NCI-H2196 (cell line): ENCODE measurements around the gene SCN7A.
A peak's percentile ranks its signal among the peaks of the same experiment; 100 is the strongest.
"Not testable (repeated sequence)": the region's sequence is repeated elsewhere in the genome, so short reads cannot be mapped to it uniquely, and the experiment has no call there.

Source experiments
- DNase-seq: peaks from one replicate; lab custom pipeline; 2025; ENCODE audit not compliant: unreplicated experiment; lab: John Stamatoyannopoulos, UW

Gene SCN7A

DNA sequence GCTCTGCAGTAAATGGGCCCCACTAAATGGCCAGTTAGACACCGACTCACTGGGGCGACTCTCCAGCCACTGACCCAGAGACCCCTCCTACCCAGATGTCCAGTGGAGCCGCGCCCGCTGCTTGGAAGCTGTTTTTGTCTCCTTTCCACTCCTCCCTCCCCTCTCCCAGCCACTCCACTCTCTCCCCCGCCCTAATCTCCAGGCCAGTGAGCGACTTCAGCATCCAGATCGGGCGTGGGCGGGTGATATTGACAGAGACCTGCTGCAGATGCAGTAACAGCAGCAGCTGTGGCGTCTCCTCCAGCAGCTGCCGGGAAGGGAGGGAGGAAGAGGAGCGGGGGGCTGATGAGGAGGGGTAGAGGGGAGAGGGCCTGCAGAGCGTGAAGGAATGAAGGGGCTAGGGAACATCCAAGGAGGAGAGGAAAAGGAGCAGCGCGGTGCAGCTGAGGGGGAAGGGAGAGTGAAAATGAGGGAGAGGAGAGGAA is at the start of gene SCN7A:
SCN7A (minus strand) TSS at position 110 of the 485 bp plus-strand sequence. CDS start 16,553 bp downstream, outside the sequence.
- DNase-seq, result peak; percentile 2

DNA sequence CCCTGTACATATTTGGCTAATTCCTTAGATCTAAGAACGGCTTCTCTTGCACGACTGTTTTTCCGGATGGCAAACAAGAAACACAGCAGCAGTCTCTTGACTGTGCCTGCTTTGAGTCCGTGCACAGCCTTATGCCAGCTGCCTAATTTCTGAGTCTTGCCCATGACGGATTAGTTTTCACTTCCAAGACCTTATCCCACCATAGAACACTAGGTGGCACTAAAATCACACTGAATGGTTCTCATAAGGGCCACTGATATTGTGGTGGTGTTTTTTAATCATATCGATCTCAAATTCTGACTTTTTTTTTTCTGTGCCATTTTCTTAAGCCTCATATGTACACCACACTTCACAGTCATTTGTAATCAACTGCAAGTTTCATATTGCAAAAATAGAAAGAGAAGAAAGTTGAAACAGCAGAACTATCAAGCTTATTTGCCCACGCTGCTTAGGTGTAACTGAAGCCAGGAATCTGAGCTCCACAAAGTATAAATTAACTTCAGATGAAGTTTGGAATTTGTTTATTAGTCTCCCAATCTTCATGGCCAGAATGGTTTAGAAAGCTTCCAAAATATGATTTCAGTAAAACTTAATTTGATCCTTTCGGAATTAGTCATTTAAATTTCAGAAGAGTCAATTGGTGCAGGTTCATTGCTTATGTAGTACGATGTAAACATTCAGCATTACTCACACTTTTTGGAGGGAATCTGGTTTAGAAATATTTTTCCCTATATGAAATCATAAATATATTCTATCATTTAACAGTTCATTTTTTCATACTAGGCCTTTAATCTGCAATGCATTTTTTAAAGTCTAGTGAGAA is 45.5 kb upstream of the SCN7A start:
- peak; percentile 65 for DNase-seq

DNA sequence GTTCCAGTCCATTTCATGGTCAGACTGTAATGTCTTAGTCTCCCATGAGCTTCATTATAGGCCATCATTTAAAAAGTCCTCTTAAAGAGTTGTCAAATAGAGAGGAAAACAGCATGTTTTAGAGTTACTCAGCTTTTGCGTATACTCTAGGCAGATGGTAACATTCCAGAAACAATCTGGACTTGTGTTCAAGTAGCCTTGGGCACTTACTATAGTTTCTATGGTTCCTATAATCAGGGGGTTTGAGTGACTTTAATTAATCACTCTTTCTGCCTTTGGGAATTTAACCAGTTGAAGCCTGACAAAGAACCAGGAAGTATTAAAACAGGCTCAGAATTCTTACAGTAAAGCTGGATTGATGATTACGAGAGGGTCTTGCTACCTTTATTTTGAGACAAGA is 42.1 kb upstream of the SCN7A start:
- DNase-seq, result no peak

DNA sequence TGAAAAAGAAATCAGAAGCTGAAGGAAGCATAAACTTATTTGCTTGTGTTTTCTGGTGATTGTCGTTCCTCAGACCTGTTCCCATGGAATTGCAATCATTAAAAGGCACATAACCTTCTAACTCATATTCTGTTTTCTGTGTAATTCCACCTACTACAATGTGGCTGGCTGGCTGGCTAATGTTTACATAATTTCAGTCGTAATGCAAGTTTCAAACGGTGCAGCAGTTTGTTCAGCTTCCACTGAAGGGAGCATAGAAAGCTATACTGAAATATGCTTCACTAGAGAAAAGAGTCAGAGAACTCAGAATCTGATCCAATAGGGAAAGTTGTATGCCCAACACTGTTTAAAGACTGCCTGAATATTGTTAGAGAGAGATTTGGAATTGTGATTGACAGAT is 27.1 kb upstream of the SCN7A start:
- DNase-seq, result no peak

DNA sequence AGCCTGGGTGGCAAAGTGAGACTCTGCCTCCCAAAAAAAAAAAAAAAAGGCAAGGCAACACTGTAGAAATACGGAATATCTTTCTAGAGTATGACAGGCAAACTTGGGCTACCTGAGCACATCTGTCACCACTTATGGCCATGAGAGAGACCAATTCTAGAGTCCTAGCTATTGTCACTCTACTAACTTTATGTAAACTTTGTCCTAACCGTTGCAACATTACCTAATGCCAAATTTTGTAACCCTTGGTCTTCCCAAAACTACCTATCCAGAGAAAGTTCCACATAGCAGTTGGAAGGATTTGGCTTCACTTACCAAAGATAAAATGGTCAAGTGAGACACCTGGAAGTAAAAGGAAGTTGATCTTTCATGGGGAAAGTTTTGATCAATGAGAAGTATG is 26.6 kb upstream of the SCN7A start:
- no peak for DNase-seq

DNA sequence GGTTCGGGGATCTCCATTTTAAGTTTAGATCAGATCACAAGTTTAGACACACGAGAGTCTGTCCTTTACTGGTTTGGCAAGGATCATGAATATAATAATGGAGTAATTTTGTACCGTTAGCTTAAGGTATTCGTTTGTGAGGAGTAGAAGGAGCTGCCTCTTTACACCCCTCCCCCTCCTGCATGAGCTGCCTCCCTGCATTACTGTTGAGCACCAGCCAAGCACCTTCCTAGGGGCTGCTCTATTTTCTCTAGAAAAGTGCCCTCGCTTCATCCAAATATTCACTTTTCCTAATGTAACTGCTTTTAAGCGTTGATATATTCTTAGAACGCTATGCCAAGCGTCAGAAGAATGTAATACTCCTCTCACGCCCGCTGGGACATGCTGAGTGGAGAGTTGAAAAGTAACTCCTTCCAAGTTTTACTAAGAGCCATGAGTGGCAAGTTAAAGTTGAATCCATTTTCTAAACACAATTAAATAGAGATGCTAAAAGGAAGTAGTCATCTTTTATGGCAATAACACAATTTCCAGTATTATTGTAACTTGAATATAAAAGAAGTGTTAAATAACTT is 25.4 kb upstream of the SCN7A start:
- DNase-seq, result no peak

DNA sequence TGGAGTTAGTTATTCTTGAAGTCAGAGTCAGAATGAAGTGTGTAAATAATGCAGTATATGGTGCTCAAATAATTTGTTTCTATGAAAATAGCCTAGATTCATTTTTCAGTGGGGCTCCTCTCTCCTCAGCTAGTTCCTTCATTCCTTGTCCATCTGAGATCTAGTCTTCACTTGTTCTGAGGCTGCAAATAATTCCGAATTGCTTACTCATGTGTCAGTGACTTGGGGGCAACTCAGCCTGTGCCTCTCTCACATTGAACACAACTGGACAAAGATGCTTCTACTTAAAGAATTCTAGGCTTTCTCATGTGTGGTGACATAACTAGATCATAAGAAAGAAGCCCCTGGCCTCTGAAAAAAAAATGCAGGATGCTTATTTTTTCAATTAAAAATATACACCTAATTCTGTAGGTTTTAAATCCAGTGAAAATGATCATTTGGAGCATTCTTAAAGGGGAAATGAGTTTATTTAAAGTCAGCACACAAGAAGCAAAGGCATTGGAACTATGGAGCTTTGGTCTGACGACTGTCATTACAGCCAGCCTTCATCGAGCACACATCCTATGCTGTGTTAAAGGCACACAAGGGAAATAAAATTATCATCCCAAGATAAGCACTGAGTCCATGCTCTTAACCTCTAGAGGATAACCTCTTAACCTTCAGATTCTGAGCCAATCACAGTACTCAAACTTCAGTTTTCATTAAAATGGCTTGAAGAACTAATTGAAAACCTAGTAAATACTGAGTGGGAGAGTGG is 24.8 kb upstream of the SCN7A start:
- no peak for DNase-seq

DNA sequence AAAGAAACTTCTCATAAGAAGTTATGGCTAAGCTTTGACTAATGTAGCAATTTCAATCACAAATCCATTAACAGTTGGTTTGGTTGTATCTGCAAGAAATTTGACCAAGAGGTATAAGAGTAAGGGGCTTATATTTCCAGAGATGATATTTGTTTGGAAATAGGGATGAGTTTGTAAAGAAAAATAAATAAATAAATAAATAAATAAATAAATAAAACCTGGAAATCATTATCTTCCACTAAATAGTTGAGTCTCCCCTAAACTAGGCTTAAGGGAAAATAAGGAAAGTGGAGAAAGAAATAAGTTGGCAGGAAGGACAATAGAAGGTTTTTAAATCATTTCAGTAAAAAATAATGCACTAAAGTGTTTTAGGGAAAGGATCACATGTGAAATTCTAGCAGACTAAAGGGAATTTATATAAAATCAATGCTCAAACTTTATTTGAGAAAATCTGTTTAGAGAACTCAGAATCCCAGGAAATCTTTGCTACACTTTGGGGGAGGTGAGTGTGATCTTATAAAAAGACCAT is 23.5 kb upstream of the SCN7A start:
- no peak for DNase-seq

DNA sequence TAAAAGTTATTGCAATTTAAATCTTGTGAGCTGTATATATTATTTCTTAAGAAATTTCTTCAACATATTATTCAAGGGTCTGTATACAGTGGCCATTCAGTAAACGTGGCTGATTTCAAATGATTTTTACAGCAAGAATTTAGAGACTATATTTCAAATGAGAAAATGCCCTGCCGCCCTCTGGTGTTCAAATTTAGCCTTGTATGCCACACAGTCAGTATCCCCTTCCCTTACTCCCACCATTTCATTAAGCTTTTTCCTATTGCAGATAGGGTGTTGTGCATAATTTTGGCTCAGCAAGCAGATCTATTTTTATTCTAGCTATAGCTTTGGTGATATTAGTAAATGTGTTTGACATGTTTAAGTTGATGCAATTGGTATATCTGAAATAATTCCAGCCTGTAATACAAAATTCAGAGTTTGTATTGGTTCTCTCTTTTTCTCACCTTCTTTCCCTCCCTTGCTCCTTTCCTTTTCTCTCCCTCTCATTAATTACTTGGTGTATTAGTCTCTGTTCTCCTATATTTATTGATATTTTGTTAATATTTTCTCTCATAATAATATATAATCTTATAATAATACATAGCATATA is 22.8 kb upstream of the SCN7A start:
- peak; percentile 22 for DNase-seq

DNA sequence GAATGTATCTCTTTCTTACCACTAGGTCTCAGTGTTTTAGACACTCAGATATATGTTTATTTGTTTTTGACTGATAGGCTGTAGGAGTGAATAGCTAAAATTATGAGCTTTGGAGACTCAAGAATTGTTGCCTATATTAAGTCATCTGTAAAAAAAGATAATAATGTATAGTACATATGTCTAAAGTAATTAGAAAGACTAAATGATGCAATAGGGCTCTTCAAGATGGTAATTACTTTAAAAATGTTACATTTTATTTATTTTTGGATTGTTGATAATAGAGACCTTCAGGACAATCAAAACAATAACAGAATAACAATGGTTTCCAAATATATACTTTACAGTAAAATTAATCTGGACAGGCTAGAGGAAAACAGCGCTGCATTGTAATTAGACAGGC is 19.9 kb upstream of the SCN7A start:
- DNase-seq, result no peak

DNA sequence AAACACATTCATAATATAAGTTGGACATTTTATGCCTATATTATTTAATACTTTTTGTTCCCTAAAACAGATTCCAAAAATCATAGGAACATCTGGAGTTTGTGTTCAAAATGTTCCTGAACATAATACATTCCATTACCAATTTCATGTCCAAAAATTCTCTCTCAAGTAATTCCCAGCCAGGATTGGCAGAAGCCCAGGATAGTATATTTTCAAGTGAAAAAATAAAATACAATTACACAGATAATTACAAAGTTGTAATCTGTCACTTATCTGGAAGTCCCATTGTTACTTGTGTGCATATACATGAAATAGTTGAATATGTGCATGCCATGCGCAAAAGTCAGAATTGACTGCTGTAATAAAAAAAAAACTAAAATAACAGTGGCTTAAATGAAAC is 5.2 kb upstream of the SCN7A start:
- DNase-seq, result no peak

DNA sequence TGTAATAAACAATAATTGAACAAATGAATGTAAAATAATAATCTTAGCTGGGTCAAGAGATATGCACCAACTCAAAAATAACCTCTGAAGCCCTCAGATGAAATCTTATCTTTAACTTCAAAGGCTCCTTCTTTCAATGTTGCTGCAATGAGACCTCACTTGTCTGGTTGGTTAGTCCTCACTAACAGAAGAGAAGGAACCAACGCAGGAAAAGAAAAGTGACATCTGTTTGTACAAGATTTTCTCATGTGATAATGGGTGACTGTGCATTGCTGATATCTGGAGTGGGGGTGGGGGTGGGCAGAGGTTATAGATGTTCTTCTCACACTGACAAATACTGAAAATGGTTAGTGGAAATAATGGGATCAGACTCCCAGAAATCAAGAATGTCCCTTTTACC is 2.6 kb downstream of the SCN7A start:
- DNase-seq, result no peak

DNA sequence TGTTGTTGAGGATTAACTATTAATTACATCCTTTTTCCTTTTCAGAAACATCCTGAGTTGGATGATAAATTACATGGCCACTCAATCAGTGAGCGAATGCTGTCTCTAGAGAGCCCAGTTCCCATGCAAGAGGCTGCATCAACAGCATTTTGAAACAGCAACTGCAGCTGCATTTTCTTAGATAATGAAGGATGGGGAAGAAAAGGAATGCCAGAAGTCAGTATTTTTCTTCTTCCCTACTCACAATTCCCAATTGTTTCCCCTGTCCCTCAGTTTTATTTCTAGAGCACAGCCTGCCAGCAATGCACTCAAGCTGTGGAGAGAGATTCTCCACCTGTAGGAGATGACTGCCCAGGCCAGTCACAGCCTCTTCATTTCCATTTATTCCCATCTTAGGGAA is 6.9 kb downstream of the SCN7A start:
- DNase-seq, result no peak

DNA sequence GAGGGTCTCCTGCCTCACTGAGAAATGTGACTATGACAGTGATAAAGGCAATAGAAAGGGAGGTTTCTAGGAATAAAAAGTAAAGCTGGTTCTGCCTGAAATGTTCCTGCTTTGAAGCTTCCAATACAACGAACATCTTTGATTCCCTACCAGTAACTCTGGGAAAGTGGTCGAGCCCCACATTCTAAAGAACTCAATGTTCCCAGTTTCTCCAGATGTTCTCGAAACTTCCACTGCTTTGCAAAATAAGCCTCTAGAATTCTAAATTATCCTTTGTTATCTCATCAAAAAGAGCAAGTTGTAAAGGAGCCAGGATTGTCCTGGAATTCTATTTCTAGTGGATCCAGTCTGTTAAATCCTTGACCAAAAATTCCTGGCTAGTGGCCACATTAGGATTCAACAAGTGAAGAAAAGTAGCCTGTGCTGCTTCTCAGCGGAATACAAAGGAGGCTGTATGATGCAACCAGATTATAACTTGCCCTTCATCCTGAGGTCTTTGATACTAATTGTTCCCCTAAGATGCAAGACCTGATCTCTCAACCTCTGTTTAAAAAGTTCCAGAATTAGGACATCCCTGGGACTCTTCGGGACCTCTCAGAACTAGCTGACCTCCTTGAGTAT is 8.4 kb downstream of the SCN7A start:
- DNase-seq, result no peak

DNA sequence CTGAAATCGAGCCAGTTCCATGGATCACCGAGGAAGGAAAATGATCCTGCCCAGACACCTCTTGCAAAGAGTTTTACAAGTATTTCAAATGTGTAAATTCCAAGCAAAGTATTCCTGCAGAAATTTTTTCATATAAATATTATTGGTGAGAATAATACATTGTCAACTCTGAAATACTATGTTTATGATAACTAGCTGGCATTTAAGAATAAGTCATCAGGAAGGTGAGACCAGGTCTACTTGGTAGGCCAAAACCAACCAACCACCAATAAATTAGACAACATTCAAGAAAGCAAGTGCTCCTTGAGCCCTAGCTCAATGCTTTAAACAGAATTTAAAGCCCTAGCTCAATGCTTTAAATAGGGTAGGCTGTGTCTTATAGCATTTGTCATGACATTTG is 21.7 kb downstream of the SCN7A start:
- no peak for DNase-seq

DNA sequence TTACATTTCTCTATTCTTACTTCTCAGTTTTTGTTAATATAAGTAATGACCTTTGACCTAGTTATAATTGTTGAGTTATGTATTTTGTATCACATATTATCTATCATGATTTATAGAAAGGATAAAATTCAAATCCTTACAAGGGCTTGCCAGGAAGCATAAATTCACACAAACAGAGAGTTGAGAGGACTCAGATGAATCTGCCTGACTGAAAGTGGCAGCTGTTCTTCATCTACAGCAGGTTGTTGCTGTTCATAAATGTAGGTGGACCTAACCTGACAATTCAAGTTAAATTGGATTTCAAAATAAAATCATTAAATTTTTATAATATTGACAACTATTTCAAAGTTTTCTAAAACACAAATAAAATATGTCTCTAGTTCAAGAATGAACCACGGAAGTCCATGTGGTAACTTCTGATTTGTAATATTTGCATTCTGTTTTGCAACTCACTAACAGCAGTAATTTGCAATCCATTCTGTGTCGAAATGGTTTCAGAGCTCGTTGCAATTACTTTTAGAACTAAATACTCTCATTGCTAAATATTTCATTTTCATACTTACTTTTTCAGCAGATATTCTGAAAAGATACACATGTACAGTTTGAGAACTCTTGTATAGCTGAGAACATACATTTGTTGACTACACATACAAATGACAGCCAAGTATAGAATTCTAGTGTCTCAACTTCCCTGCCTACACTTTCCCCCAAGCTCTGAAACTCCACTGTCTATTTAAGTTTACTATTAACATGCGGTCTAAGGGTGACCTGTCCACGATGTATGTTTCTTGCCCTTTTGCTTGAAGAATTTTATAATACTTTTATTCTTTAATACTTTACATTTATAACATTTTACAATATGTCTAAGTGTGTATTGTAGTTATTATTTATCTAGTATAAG is 25.7 kb downstream of the SCN7A start:
- no peak for DNase-seq

DNA sequence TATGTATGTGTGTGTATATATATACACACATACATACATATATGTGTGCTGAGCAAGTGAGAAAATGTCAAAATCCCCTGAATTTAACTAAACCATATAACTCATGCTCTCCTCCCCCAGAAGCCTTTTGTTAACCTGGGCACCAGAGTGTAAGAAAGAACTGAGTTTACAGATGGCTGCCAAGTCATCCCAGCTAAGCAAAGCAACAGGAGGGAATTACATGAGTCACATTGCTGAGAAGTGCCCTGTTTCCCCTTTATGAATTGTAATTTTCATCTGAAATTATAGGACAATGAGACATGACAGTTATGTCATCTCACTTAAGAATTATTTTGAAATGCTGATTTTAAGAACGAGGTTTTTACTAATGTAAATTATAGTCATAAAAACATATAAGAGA is 29.9 kb downstream of the SCN7A start:
- DNase-seq, result no peak

DNA sequence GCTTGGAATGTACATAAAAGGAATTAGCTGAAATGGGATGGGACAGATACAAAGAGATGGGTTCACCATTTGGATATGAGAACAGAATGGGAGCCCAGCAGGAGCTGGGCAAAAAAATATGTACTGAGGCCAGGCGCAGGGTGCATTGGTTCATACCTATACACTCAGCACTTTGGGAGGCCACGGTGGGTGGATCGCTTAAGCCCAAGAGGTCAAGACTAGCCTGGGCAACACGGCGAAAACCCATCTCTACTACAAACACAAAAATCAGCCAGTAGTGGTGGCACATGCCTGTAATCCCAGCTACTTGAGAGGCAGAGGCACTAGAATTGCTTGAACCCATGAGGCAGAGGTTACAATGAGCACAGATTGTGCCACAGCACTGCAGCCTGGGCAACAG is 30.4 kb downstream of the SCN7A start:
- no peak for DNase-seq

DNA sequence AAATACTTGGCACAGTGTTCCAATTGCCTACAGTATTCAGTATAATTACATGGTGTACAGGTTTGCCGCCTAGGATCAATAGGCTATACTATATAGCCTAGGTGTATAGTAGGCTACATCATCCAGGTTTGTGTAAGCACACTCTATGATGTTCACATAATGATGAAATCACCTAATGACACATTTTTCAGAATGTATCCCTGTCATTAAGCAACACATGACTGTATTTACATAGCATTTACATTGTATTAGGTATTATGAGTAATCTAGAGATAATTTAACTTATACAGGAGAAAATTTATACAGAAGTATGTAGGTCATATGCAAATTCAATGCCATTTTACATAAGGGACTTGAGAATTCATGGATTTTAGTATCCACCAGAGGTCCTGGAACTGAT is 35.4 kb downstream of the SCN7A start:
- DNase-seq, result no peak

DNA sequence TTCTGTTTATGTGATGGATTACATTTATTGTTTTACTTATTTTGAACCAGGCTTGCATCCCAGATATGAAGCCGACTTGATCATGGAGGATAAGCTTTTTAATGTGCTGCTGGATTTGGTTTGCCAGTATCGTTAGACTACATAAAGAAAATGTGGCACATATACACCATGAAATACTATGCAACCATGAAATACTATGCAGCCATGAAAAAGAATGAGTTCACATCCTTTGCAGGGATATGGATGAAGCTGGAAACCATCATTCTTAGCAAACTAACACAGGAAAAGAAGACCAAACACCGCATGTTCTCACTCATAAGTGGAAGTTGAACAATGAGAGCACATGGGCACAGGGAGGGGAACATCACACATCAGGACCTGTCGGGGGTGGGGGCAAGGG is 38.2 kb downstream of the SCN7A start:
- DNase-seq, result not testable (repeated sequence)
